ENCODE data around the gene GRB14.

GRB14 gene

GRCh38 chr2:164613321-164613982 is 7.8 kb downstream of the GRB14 start:
- DNase-seq, result no peak

- DNase-seq, result no peak
Measured at GRCh38 chr2:164609790-164610189, 11.5 kb downstream of the GRB14 start.

GRCh38 chr2:164606557-164606956 is 14.7 kb downstream of the GRB14 start:
- DNase-seq, result no peak

- DNase-seq, result no peak
Measured at GRCh38 chr2:164605295-164605694, 16.0 kb downstream of the GRB14 start.

GRCh38 chr2:164600763-164601162 is 20.5 kb downstream of the GRB14 start:
- DNase-seq, result no peak

GRCh38 chr2:164599954-164600589 is 21.2 kb downstream of the GRB14 start:
- DNase-seq, result no peak

GRCh38 chr2:164597983-164598382 is 23.3 kb downstream of the GRB14 start:
- no peak for DNase-seq

- DNase-seq, result no peak
Measured at GRCh38 chr2:164595031-164595430, 26.3 kb downstream of the GRB14 start.

GRCh38 chr2:164593959-164594358 is 27.3 kb downstream of the GRB14 start:
- no peak for DNase-seq

GRCh38 chr2:164593541-164593940 is 27.7 kb downstream of the GRB14 start:
- no peak for DNase-seq

- DNase-seq, result no peak
Measured at GRCh38 chr2:164589522-164589921, 31.8 kb downstream of the GRB14 start.

- no peak for DNase-seq
Measured at GRCh38 chr2:164581050-164581449, 40.2 kb downstream of the GRB14 start.

- no peak for DNase-seq
Measured at GRCh38 chr2:164574931-164575330, 46.4 kb downstream of the GRB14 start.

- no peak for DNase-seq
Measured at GRCh38 chr2:164570475-164570874, 50.8 kb downstream of the GRB14 start.

GRCh38 chr2:164569378-164569777 is 51.9 kb downstream of the GRB14 start:
- no peak for DNase-seq

- no peak for DNase-seq
Measured at GRCh38 chr2:164568317-164568716, 53.0 kb downstream of the GRB14 start.

GRCh38 chr2:164567335-164567989 is 53.8 kb downstream of the GRB14 start:
- no peak for DNase-seq

GRCh38 chr2:164565359-164565758 is 55.9 kb downstream of the GRB14 start:
- DNase-seq, result no peak

- DNase-seq, result no peak
Measured at GRCh38 chr2:164562666-164563065, 58.6 kb downstream of the GRB14 start.

- no peak for DNase-seq
Measured at GRCh38 chr2:164561991-164562390, 59.3 kb downstream of the GRB14 start.

GRCh38 chr2:164561416-164561815 is 59.9 kb downstream of the GRB14 start:
- DNase-seq, result no peak

GRCh38 chr2:164560902-164561301 is 60.4 kb downstream of the GRB14 start:
- DNase-seq, result no peak

GRCh38 chr2:164560181-164560792 is 61.0 kb downstream of the GRB14 start:
- DNase-seq, result no peak

- DNase-seq, result no peak
Measured at GRCh38 chr2:164558450-164558849, 62.8 kb downstream of the GRB14 start.
